ENCODE measurements around the gene APOBEC3G. TPM values are rescaled to one million over a fixed set of nuclear protein-coding genes. Genes with fewer than 3 reads are reported as not detected.

The APOBEC3G gene
- total RNA-seq, 1 donor from 2014 or later = 9.0 TPM

DNA sequence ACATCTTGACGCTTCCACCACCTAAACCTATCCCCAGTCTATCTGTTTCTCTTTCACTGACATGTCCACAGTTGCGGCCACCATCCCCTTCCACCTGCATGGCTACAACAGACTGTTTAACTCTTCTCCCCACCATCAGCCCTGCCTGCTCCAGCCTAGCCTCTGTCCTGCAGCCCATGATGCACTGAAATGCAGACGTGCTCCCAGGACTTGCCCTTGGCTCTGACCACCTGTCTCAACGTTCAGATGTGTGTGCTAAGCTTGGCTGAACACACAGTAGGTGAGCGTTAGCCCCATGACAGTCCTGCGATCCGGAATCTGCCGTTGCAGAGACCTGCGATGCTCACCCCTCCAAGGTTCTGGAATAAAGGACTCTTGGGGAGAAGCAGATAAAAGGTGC is 52.7 kb downstream of the APOBEC3G start:
- Mint-ChIP-seq H3K4me3 (ENCODE audit: unreplicated experiment) (no peak overlapping the region), H3K36me3 (ENCODE audit: low read depth, unreplicated experiment) (no peaks in the 10 kb centered on the region), H3K27ac (ENCODE audit: unreplicated experiment) (no peak overlapping the region), H3K9me3 (ENCODE audit: unreplicated experiment) (no peaks in the 10 kb centered on the region), H3K4me1 (ENCODE audit: unreplicated experiment) (peaks cover 17% of the 10 kb centered on the region), H3K27me3 (ENCODE audit: unreplicated experiment) (peaks cover 7% of the 10 kb centered on the region)
- no peak for DNase-seq (ENCODE audit: low spot score)
- TF ChIP-seq, protein P1, sequence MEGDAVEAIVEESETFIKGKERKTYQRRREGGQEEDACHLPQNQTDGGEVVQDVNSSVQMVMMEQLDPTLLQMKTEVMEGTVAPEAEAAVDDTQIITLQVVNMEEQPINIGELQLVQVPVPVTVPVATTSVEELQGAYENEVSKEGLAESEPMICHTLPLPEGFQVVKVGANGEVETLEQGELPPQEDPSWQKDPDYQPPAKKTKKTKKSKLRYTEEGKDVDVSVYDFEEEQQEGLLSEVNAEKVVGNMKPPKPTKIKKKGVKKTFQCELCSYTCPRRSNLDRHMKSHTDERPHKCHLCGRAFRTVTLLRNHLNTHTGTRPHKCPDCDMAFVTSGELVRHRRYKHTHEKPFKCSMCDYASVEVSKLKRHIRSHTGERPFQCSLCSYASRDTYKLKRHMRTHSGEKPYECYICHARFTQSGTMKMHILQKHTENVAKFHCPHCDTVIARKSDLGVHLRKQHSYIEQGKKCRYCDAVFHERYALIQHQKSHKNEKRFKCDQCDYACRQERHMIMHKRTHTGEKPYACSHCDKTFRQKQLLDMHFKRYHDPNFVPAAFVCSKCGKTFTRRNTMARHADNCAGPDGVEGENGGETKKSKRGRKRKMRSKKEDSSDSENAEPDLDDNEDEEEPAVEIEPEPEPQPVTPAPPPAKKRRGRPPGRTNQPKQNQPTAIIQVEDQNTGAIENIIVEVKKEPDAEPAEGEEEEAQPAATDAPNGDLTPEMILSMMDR (IDR thresholded peaks at IDR 0.05; ENCODE audit: unreplicated experiment) = no peak

DNA sequence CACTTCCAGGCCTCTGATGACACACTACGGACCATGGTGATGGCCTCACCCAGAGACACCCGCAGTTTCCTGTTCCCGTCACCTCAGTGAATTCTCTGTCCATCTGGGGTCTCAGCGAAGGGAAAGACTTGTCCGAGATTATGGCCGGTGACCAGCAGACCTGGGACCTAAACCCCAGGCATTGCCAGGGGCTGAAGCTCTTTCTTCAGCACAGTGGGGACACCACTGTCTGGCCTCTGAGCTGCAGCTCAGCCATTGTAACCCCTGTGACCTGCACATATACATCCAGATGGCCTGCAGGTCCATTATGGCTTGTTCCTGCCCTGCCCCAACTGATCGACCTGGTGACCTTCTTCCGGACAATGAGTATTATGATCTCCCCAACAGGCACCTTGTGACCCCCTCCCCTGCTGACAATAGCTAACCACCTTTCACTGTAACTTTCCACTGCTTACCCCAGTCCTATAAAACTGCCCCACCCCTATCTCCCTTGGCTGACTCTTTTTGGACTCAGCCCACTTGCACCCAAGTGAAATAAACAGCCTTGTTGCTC is 53.2 kb downstream of the APOBEC3G start:
- DNase-seq (ENCODE audit: low spot score) = no peak
- TF ChIP-seq, protein P1 (IDR thresholded peaks at IDR 0.05; ENCODE audit: unreplicated experiment) = no peak
- no peaks in the 10 kb centered on the region for H3K9me3 Mint-ChIP-seq (ENCODE audit: unreplicated experiment)
- H3K27me3 Mint-ChIP-seq (ENCODE audit: unreplicated experiment) = peaks cover 8% of the 10 kb centered on the region
- peaks cover 17% of the 10 kb centered on the region for H3K4me1 Mint-ChIP-seq (ENCODE audit: unreplicated experiment)
- no peak overlapping the region for H3K4me3 Mint-ChIP-seq (ENCODE audit: unreplicated experiment)
- H3K36me3 Mint-ChIP-seq (ENCODE audit: low read depth, unreplicated experiment) = no peaks in the 10 kb centered on the region
- no peak overlapping the region for H3K27ac Mint-ChIP-seq (ENCODE audit: unreplicated experiment)

DNA sequence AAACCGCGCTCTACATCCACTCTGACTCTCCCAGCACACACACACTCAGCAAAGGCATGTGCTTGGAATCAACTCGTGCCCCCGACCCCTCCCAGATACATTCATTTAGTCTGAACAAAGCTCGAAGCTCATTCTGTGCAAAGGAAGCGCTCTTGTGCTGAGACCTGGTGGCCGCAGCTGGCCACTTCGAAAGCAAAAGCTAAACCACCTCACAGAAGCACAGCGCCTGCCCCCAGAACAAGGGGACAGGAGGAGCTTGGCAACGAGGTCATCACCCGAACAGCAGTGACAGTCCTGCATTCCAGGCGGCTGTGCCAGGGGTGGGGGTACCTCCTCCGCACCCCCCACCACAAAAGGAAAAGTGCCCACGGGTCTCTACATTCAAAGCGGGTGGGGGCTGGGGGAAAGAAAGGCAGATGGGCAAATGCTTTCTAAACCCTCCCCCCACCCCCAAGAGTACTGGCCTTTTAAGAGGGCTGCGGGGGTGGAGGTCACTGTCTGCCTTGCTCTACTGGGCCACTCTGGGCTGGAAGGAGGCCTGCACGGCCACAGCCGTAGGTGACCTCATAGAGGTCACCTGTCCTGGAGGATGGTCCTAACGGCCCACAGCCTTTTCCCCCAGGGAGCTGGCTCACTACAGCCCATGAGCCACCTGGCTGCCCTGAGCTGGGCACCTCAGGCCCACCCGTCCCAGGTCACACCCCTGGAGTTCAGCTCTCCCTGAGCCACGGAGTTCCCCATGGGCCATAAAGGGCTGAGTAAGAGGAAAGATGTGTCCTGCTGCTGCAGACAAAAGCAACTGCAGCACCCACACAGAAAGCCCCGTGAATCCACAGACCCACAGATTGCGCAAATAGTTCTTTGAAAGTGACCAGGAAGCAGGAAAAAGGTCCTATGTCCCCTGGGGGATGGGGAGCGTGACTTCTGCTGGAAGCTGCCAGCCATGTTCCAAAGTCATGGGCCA is 54.1 kb downstream of the APOBEC3G start:
- H3K36me3 Mint-ChIP-seq (ENCODE audit: low read depth, unreplicated experiment) = no peaks in the 10 kb centered on the region
- H3K27me3 Mint-ChIP-seq (ENCODE audit: unreplicated experiment) = peaks cover 9% of the 10 kb centered on the region
- no peak for DNase-seq (ENCODE audit: low spot score)
- H3K4me3 Mint-ChIP-seq (ENCODE audit: unreplicated experiment) = no peak overlapping the region
- H3K27ac Mint-ChIP-seq (ENCODE audit: unreplicated experiment) = no peak overlapping the region
- peaks cover 17% of the 10 kb centered on the region for H3K4me1 Mint-ChIP-seq (ENCODE audit: unreplicated experiment)
- H3K9me3 Mint-ChIP-seq (ENCODE audit: unreplicated experiment) = no peaks in the 10 kb centered on the region
- TF ChIP-seq, protein P1 (IDR thresholded peaks at IDR 0.05; ENCODE audit: unreplicated experiment) = no peak

DNA sequence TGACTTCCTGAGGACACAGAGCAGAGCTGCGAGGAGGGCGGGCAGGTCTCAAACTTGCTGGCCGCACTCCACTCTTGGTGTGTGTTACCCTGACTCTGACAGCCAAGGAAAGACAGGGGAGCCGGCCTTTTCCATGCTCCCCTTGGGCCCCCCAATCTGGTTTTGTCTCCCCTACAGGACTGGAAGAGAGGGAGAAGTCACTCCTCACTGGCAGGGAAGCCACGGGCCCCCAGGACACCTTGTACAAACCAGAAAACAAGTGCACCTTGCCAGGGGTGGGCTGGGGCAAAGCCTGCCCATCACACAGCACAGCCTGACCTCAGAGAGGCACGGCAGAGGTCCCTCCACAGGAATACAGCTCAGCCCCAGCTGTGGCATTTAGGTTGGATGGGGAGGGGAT is 55.2 kb downstream of the APOBEC3G start:
- DNase-seq (ENCODE audit: low spot score) = no peak
- TF ChIP-seq, protein P1 (IDR thresholded peaks at IDR 0.05; ENCODE audit: unreplicated experiment) = no peak
- Mint-ChIP-seq H3K4me3 (ENCODE audit: unreplicated experiment) (no peak overlapping the region), H3K27me3 (ENCODE audit: unreplicated experiment) (peaks cover 9% of the 10 kb centered on the region), H3K4me1 (ENCODE audit: unreplicated experiment) (peaks cover 17% of the 10 kb centered on the region), H3K9me3 (ENCODE audit: unreplicated experiment) (no peaks in the 10 kb centered on the region), H3K36me3 (ENCODE audit: low read depth, unreplicated experiment) (no peaks in the 10 kb centered on the region), H3K27ac (ENCODE audit: unreplicated experiment) (no peak overlapping the region)

Measured in endothelial cell (in vitro differentiated cells).